ENCODE measurements around the gene TMEM175.
"Not testable (repeated sequence)": the region's sequence is repeated elsewhere in the genome, so short reads cannot be mapped to it uniquely, and the experiment has no call there.

Gene TMEM175

GRCh38 chr4:926538-926937, 5.7 kb upstream of the TMEM175 start:
- no peak for DNase-seq (ENCODE audit: extremely low read depth, low read depth)
- TF ChIP-seq CTCF (IDR thresholded peaks at IDR 0.05; ENCODE audit: low read depth, low read length), result peak; percentile 18

- DNase-seq (ENCODE audit: extremely low read depth, low read depth), result not testable (repeated sequence)
These were observed 4.7 kb upstream of the TMEM175 start for GRCh38 chr4:927566-927965.

- TF ChIP-seq CTCF (IDR thresholded peaks at IDR 0.05; ENCODE audit: low read depth, low read length), result no peak
- DNase-seq (ENCODE audit: extremely low read depth, low read depth), result no peak
These were observed 3.0 kb upstream of the TMEM175 start for GRCh38 chr4:929096-929765.

GRCh38 chr4:930028-930551, 2.2 kb upstream of the TMEM175 start:
- no peak for TF ChIP-seq CTCF (IDR thresholded peaks at IDR 0.05; ENCODE audit: low read depth, low read length)
- no peak for DNase-seq (ENCODE audit: extremely low read depth, low read depth)

GRCh38 chr4:930827-931193, 1.4 kb upstream of the TMEM175 start:
- no peak for TF ChIP-seq CTCF (IDR thresholded peaks at IDR 0.05; ENCODE audit: low read depth, low read length)
- no peak for DNase-seq (ENCODE audit: extremely low read depth, low read depth)

GRCh38 chr4:931194-931959, 883 bp upstream of the TMEM175 start:
- TF ChIP-seq CTCF (IDR thresholded peaks at IDR 0.05; ENCODE audit: low read depth, low read length), result no peak
- DNase-seq (ENCODE audit: extremely low read depth, low read depth), result no peak

- no peak; the same call in 1 of the 2 replicates for TF ChIP-seq CTCF (IDR thresholded peaks at IDR 0.05; ENCODE audit: low read depth, low read length)
- no peak for DNase-seq (ENCODE audit: extremely low read depth, low read depth)
These were observed 432 bp downstream of the TMEM175 start for GRCh38 chr4:932713-933070.

GRCh38 chr4:939508-939907, 7.2 kb downstream of the TMEM175 start:
- DNase-seq (ENCODE audit: extremely low read depth, low read depth), result not testable (repeated sequence)
